ENCODE data around the gene C19orf47. TPM values are rescaled to one million over a fixed set of nuclear protein-coding genes. Genes with fewer than 3 reads are reported as not detected.
A peak's percentile ranks its signal among the peaks of the same experiment; 100 is the strongest.

C19orf47 gene
- total RNA-seq, 1 donor from 2014 or later: 16.1 TPM

DNA sequence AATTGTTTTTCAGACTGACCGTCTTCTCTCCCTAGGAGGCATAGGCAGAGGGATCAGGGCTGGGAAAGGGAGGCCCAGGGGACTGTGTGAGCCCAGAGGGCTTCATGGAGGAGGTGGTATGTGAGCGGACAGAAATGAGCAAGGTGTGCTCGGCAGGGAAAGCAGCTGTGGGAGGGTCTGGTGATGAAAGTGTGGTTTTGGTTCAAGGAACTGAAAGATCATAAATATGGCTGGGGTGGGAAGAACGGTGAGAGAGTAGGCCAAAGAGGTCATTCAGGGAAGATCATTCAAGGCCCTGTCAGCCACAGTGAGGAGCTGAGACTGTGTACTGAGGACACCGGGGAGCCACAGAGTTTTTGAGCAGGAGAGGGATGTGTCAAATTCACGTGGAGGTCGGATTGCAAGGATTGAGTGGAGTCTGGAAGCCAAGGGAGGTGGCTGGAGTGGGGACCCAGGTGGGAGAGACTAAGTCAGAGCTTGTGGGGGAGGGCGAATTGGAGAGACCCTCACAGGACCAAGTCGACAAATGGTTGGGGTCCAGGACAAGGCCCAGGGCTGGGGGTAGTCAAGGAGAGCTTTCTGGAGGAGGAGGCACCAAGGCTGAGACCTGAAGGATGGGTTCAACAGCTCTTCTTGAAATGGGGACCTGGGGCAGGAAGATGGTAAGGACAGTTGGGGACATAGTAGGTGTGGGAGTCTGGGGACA, 7.9 kb upstream of the C19orf47 start:
- Histone ChIP-seq H3K9me3 (no peaks in the 10 kb centered on the region), H3K4me1 (peaks cover 2% of the 10 kb centered on the region), H3K4me3 (no peak overlapping the region), H3K27me3 (no peaks in the 10 kb centered on the region), H3K27ac (no peak overlapping the region), H3K36me3 (peaks cover 3% of the 10 kb centered on the region)
- no peak for ATAC-seq
- DNase-seq: no peak
- intact Hi-C loops (cut with DNase I): no loop called here
- TF ChIP-seq, protein P1, sequence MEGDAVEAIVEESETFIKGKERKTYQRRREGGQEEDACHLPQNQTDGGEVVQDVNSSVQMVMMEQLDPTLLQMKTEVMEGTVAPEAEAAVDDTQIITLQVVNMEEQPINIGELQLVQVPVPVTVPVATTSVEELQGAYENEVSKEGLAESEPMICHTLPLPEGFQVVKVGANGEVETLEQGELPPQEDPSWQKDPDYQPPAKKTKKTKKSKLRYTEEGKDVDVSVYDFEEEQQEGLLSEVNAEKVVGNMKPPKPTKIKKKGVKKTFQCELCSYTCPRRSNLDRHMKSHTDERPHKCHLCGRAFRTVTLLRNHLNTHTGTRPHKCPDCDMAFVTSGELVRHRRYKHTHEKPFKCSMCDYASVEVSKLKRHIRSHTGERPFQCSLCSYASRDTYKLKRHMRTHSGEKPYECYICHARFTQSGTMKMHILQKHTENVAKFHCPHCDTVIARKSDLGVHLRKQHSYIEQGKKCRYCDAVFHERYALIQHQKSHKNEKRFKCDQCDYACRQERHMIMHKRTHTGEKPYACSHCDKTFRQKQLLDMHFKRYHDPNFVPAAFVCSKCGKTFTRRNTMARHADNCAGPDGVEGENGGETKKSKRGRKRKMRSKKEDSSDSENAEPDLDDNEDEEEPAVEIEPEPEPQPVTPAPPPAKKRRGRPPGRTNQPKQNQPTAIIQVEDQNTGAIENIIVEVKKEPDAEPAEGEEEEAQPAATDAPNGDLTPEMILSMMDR (IDR thresholded peaks at IDR 0.05): no peak

DNA sequence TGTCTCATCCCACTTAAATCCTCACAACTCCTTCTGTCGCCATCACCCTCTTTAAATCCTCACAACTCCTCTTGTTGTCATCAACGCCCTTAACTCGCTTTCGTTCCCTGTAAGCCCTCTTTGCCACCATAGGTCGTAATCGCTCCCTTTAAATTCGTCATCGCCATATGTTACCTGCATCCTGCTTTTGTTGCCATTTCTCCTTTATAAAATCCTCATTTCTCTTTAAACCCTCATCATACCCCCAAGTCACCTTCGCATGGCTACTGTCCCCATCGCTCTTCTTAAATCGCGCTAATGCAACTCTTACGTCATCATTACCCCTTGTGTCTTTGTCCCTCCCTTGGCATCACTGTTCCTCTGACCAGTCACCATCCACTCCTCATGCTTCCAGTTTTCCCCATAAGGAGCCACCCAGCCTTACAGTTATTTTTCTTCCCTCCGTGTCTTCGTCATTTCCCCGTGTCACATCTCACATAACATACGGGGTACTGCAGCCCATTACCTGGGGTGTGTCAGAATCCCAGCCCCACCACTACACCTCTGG, 837 bp upstream of the C19orf47 start:
- DNase-seq (no peak), ATAC-seq (no peak)
- TF ChIP-seq, protein P1 (IDR thresholded peaks at IDR 0.05): no peak
- Histone ChIP-seq H3K27ac (peak overlapping the region; percentile 82), H3K4me1 (peaks cover 12% of the 10 kb centered on the region), H3K4me3 (peak overlapping the region; percentile 89), H3K36me3 (no peaks in the 10 kb centered on the region), H3K27me3 (no peaks in the 10 kb centered on the region), H3K9me3 (no peaks in the 10 kb centered on the region)
- intact Hi-C loops (cut with DNase I): no loop called here

DNA sequence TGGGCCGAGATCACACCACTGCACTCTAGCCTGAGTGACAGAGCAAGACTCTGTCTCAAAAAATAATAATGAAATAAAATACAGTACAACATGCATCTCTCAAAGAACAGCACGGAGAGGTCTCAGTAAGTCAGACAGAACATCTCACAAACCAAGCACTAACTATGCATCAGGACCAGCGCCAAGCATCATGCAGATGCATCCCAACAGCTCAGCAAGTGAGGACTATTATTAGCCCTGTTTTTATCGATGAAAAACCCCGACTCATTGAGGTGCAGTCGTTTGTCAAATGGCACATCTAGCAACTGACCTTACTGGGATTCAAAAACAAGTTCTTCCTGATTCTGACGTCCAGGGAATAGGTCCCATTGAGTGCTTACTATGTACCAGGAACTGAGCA, 3.8 kb downstream of the C19orf47 start:
- H3K4me3 ChIP-seq: no peak overlapping the region
- H3K36me3 ChIP-seq: peaks cover under 1% of the 10 kb centered on the region
- intact Hi-C loops (cut with DNase I): no loop called here
- no peaks in the 10 kb centered on the region for H3K27me3 ChIP-seq
- ATAC-seq (no peak), DNase-seq (no peak)
- TF ChIP-seq, protein P1 (IDR thresholded peaks at IDR 0.05): no peak
- no peaks in the 10 kb centered on the region for H3K9me3 ChIP-seq
- no peak overlapping the region for H3K27ac ChIP-seq
- peaks cover 11% of the 10 kb centered on the region for H3K4me1 ChIP-seq

DNA sequence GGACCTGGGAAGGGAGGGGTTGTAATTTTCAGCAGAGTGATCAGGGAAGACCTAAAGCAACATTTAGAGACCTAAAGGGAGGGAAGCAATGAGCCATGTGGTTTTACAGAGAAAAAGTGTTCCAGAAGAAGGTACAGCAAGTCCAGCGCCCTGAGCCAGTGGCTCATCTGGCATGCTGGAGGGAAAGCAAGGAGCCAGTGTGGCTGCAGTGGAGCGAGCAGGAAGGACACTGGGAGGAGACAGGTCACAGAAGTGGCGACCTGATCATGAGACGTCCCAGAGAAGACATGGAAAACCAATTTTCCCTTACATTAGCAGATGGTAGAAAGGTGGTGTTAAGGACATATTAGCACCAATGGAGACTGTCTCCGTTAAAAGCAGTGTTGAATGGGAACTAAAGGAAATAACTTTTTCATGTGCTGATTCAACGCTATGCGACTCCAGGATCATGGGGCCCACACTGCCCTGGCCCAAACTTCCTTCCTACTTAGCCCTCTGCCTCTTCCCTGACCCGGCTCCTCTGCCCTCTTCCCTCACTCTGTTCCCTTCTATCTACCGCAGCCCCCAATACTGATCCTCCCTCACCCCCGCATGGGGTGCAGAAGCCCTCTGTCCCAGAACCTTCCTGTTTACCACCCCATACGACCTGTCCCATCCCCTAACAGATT, 5.4 kb downstream of the C19orf47 start:
- H3K36me3 ChIP-seq: peaks cover 10% of the 10 kb centered on the region
- DNase-seq (no peak), ATAC-seq (no peak)
- peak overlapping the region; percentile 78 for H3K27ac ChIP-seq
- H3K4me1 ChIP-seq: peaks cover 9% of the 10 kb centered on the region
- no peaks in the 10 kb centered on the region for H3K27me3 ChIP-seq
- intact Hi-C loops (cut with DNase I): no loop called here
- no peaks in the 10 kb centered on the region for H3K9me3 ChIP-seq
- no peak overlapping the region for H3K4me3 ChIP-seq
- TF ChIP-seq, protein P1 (IDR thresholded peaks at IDR 0.05): no peak

DNA sequence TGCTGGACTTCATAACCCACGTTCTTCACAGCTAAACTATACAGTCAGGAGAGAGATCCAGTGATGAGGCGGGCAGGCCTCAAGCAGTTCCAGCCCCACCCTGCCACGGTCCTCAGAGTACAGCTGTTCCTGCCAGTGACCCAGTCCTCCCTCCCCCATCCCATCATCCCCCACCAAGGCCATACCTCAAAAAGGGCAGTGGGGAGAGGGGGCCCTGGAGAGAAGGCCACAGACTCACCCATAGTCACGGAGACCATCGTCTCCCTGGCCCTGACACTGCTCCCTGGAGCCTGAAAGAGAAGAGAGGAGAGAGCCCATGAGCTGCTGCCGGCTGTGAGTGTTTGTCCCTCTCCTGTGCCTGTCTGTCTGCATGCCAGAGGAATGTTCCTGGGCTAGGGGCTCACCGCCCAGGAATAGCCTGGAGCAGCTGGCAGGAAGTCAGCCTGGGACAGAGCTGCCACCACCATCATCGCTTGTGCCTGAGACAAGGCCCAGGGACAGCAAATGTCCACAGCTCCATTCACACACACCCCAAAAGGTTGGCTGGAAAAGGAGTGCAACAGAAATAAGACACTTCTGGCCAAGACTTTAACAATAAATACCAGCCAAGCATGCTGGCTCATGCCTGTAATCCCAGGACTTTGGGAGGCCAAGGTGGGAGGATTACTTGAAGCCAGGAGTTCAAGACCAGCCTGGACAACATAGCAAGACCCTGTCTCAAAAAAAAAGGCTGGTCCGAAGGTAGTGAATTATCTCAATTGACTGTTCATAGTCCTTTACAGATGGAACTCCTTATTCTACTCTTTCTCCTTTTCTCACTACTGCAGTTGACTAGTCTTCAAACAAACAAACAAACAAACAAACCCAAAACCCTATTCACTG, 6.4 kb downstream of the C19orf47 start:
- ATAC-seq (peak; percentile 91), DNase-seq (peak; percentile 75)
- no peaks in the 10 kb centered on the region for H3K27me3 ChIP-seq
- H3K9me3 ChIP-seq: no peaks in the 10 kb centered on the region
- intact Hi-C loops (cut with DNase I): no loop called here
- peak overlapping the region; percentile 78 for H3K27ac ChIP-seq
- TF ChIP-seq, protein P1 (IDR thresholded peaks at IDR 0.05): no peak
- no peak overlapping the region for H3K4me3 ChIP-seq
- H3K4me1 ChIP-seq: peaks cover under 1% of the 10 kb centered on the region
- peaks cover 10% of the 10 kb centered on the region for H3K36me3 ChIP-seq

All from upper lobe of right lung (tissue), 1 donor.